ENCODE data around the gene P3H3.

DNA sequence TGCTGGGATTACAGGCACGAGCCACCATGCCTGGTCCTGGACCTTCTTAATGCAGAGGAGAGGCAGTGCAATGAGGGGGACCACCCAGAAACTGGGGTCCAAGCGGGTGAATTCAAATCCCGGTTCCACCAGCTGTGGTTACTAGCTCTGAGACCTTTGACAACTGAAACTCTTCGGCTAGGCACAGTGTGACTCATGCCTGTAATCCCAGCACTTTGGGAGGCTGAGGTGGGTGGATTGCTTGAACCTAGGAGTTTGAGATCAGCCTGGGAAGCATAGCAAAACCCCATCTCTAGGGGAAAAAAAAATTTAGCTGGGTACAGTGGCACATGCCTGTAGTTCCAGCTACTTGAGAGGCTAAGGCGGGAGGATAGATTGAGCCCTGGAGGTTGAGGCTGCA lies 43.9 kb upstream of the P3H3 start:
- TF ChIP-seq POLR2A (IDR thresholded peaks at IDR 0.05) (no peak), POLR2AphosphoS5 (IDR thresholded peaks at IDR 0.05) (no peak)
- TF ChIP-seq, protein P1, sequence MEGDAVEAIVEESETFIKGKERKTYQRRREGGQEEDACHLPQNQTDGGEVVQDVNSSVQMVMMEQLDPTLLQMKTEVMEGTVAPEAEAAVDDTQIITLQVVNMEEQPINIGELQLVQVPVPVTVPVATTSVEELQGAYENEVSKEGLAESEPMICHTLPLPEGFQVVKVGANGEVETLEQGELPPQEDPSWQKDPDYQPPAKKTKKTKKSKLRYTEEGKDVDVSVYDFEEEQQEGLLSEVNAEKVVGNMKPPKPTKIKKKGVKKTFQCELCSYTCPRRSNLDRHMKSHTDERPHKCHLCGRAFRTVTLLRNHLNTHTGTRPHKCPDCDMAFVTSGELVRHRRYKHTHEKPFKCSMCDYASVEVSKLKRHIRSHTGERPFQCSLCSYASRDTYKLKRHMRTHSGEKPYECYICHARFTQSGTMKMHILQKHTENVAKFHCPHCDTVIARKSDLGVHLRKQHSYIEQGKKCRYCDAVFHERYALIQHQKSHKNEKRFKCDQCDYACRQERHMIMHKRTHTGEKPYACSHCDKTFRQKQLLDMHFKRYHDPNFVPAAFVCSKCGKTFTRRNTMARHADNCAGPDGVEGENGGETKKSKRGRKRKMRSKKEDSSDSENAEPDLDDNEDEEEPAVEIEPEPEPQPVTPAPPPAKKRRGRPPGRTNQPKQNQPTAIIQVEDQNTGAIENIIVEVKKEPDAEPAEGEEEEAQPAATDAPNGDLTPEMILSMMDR (IDR thresholded peaks at IDR 0.05): no peak
